Hepatocyte (in vitro differentiated cells): ENCODE measurements around the gene DOCK3.

Experiments
- CTCF ChIP-seq: fragments of 200-600 bp; sonication (generic); IDR thresholded peaks from 2 replicates; pipeline ENCODE4 v1.5.1; 2016; ENCODE audit warnings: antibody characterized with exemption, mild to moderate bottlenecking; ENCODE audit not compliant: poor library complexity
- EZH2 ChIP-seq: fragments of 200-600 bp; sonication (generic); IDR thresholded peaks from 2 replicates; pipeline ENCODE4 v1.6.1; 2016; ENCODE audit warnings: antibody characterized with exemption, mild to moderate bottlenecking, borderline replicate concordance
- EZH2phosphoT487 ChIP-seq: fragments of 200-600 bp; sonication (generic); IDR thresholded peaks from one replicate; pipeline ENCODE4 v1.6.1; 2018; ENCODE audit warnings: antibody characterized with exemption, mild to moderate bottlenecking, low read depth, moderate library complexity; ENCODE audit not compliant: unreplicated experiment, severe bottlenecking

GRCh38 chr3:50807266-50807665, 132.5 kb downstream of the DOCK3 start:
- no peak for TF ChIP-seq CTCF
- TF ChIP-seq EZH2, result no peak
- no peak for TF ChIP-seq EZH2phosphoT487
